KG1 (cell line): ENCODE results near the gene COQ5.

ENCODE experiments used
- DNase-seq: peaks from one replicate; lab custom pipeline; 2025; lab: John Stamatoyannopoulos, UW

Gene COQ5

DNA sequence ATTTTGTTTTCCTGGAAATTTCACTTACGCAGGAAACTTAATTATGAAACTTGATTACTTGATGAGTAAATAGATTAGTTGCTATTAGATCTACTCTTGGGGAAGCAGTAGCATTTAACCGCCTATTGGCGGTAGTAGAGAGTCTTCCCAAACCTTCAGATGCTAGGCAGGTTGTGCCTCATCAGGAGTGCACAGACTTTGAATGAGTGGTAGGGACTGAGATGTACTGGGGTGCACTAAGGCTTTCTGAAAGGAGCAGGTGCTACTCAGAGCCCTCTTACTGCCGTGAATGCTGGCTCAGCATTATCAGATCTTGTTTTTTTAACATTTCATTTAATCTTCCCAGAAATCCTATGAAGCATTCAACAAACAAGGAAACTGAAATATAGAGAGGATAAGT lies 75.0 kb downstream of the COQ5 start:
- DNase-seq, result no peak
